Activated T-helper 1 cell treated with Interleukin-2 at 50 U/mL for 16 hours (primary cell): ENCODE results near the gene ITPKC.

ENCODE experiments used
- DNase-seq: peaks from one replicate; pipeline ENCODE4 v3.0.0-alpha.2; 2020; ENCODE audit warnings: low read depth

The ITPKC gene

DNA sequence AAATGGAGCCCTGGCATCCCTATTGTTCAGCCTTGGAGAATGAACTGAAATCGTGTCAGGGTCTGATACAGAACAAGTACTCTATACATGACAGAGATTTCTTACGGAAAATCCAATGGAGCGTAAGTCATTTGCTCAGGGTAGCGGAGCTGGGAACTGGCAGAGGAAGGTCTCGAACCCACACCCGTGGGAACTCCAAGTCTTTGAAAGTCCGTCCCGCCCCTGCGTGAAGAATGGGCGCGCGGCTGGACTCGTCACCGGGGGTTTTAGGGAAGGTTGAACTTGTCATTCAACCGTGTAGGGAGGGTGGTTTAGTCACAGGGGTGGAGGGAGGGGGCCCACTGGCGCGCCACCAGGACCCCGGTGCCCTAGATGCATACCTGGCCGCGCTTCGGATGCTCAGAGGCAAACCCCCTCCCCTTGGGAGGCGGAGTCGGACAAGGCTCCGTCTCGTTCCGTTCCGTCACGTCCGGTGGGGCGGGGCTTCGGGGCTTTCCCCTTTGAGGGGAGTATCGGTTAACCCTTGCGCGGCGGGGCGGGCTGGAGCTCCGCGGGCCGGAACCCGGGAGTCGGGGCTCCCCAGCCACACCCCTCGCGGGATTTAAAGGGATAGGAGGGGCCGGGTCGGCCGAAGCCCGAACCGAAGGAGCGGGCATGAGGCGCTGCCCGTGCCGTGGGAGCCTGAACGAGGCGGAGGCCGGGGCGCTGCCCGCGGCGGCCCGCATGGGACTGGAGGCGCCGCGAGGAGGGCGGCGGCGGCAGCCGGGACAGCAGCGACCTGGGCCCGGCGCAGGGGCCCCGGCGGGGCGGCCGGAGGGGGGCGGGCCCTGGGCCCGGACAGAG lies at the start of gene ITPKC, which contains the start of gene COQ8B:
ITPKC (plus strand) TSS at position 631 of the 843 bp plus-strand sequence; CDS start at position 655, 24 bp downstream.
COQ8B (minus strand) TSS at position 405 of the 843 bp plus-strand sequence. CDS start 2,254 bp downstream, outside the sequence.
- DNase-seq: peak; percentile 99

DNA sequence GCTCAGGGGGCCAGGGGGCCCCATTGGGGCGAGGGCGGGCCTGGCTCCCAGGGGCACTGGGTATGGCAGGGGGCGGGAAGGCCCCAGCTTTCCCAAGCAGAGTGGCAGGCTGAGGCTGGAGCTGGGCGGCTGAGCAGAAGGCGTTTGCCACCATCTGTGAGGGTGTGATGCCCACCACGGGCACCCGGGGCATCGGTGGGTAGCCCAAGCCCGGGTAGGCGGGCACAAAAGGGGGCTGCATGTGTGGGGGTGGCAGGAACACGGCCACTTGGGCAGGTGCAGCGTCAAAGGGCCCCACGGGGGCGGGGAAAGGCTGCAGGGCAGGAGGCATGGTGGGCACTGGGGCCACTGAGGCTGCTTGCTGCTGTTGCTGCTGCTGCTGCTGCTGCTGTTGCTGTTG lies 49.3 kb upstream of the ITPKC start:
- DNase-seq: no peak

DNA sequence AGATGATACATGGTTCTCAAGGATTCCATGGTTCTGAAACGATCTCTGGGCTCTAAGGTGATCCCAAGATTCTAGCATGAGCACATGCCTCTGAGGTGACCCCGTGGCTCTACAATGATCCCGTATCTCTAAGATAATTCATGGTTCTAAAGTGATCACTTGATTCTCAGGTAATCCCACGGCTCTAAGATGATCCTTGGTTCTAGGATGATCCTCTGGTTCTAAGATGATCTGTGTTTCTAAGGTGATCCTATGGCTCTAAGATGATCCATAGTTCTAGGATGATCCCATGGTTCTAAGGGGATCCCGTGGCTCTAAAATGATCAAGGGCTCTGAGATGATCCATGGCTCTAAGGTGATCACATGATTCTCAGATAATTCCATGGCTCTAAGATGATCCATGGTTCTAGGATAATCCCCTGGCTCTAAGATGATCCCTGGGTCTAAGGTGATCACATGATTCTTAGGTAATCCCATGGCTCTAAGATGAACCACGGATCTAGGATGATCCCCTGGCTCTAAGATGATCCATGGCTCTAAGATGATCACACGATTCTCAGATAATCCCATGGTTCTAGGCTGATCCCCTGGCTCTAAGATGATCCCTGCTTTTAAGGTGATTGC lies 47.8 kb upstream of the ITPKC start:
- DNase-seq: no peak

DNA sequence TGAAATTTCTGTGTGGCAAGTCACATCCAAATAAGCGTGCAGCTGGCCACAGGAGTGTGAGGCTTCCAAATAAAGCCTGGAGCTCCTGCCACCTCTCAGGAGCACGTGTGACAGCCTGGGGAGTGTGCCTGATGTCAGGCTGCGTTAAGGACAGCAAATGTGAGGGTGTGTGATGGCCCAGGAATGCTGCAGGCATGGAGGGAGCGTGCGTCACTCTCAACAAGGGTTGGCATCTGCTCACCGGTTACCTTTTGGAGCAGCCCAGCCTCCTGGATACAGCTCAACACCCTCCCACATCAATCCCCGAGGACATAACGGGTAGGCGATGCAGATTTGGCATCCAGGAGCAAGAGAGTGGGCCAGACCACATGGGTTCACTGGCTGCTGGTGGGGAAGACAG lies 45.5 kb upstream of the ITPKC start:
- no peak for DNase-seq

DNA sequence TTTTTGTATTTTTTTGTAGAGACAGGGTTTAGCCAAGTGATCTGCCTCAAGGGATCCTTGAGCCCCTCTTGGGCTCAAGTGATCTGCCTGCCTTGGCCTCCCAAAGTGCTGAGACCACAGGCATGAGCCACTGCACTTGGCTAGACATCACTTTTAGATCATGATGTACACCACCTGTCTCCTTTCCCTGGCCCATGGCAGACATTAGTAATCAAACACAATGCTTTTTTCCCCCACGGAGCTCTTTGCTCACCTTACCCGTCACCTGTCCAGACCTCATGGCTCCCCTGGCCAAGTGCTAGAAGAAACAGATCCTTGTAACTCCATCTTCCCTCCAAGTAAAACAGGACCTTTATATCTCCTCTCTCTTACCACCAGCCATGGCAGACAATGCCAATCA lies 44.9 kb upstream of the ITPKC start:
- DNase-seq: no peak

DNA sequence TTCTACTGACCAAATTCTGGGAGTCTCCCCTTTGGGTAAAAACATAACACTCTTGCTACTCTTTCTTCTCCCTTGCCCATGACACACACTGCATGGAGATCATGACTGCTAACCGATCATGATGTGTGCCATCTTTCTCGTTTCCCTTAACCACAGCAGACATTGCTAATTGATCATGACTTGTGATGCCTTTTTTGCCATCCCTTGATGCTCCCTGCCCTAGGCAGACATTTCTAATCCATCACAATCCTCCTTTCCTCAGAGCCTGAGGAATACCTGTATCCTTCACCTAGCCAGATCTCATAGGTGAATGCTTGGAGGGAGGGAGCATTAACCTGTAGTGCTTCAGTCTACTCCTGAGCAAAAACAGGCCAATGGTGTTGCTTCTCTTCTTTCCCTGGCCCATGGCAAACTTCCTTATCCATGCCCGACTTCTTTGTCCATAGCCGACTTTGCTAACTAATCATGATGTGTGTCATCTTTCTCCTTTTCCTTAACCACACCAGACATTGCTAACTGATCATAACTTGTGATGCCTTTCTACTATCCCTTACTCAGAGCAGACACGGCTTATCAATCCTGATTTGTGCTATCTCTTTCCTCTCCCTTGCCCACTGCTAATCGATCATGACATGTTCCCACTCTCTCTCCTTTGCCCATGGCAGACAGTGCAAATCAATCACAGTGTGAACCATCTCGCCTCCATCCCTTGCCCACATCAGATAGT lies 44.2 kb upstream of the ITPKC start:
- DNase-seq: no peak

DNA sequence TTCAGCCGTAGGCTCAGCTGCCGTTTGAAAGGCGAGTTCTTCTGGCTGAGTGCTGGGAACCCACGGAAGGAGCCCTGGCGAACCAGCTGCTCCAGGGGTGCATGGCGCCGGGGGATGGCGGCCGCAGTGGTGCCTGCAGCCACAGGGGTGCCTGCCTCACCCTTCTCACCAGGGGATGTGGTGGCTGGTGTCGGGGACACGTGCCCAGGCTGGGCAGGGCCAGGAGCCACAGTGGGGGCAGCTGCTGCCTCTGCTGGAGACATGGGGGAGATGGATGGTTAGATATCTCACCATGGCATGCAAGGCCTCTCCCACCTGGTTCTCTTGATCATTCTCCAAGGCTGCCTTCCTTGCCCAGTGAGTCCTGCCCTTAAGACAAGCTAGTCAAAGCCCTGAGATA lies 43.5 kb upstream of the ITPKC start:
- no peak for DNase-seq

DNA sequence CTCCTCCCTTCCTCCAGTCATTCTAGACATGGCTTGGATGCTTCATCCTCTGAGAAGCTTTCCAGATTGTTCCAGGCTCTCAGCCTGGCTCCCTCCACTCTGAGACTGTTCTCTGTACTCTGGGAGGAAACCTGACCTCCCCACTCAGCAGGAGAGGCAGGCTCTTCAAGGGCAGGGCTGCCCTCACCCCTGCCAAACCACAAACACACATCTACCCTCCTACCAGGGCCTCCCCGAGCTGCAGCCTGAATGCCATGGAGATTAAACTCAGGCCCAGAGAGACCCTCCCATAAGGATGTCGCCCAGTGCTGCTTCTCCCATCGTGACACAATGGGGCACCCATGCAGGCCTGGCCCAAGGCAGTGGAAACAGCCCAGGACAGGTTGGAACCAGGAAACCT lies 42.6 kb upstream of the ITPKC start:
- DNase-seq: no peak

DNA sequence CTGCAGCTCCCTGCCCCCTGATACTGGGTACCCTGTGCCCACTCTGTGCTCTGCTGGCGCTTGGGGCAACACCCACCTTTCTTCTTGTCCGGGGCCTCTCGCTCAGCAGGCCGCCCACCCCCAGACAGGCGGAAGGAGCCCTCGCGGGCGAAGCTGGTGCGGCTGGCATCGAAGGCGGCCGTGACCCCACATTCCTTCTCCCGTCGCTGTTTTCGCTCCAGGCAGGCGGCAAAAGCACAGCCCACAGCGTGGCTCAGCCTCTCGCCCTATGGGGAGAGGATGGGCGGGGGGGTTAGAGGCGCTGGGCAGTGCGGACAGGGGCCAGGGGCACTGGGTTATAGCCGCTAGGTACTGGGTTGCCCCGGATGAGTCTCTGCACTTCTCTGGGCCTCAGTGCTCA lies 39.8 kb upstream of the ITPKC start:
- no peak for DNase-seq

DNA sequence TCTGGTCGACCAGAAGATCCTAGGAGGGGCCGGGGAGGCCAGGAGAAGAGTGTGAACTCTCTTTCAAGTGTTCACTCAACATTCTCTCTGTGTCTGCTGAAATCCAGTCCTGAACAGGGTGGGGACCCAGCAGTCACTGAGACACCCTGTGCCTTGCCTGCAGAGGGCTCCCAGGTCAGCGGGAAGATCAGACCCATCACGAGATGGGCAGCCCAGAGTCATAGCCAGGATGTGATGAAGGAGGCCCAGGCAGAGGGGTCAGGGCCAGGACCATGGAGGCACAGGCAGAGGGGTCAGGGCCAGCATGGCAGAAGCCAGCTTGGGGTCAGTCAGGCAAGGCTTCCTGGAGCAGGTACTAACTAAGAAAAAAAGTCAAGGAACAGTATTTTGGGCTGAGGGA lies 35.9 kb upstream of the ITPKC start:
- DNase-seq: no peak

DNA sequence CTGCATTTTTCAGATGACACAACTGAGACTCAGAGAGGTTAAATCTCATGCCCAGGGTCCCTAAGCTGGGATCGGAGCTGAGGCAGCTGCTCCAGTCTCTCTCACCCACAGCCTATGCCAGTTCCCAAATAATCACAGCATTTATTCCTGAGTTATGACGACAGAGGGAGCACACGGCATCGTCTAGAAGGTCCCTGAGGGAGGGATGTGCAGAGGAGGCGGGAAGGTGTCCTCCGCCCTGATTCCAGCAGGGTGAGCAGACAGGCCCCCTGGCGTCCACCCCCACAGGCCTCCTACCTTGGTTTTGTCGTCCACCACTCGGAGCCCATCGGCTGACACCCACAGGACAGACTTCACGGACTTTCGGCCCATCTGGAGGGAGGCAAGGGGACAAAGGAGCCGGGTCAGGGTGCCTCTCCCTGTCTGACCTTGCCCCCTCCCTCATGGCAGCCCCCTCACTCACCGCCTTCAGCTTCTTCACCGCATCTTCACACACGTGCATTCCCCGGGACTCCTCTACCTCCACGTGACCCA lies 34.4 kb upstream of the ITPKC start:
- no peak for DNase-seq

DNA sequence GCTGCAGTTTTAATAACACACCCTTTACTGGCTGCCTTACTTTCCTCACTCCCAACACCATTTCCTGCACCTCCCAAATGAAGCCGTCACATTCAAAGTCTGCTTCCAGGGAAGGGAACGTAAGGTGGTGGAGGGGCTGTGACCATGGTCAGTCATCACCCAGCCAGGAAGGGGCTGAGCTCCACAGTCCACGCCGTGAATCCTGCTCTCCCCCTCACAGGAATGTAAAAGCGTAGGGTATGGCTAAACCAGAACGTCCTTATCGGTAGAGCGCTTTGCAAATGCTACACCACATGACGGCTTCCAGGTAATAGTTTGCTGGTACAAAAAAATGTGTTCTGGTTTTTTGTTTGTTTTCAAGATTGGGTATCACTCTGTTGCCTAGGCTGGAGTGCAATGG lies 33.5 kb upstream of the ITPKC start:
- DNase-seq: no peak

DNA sequence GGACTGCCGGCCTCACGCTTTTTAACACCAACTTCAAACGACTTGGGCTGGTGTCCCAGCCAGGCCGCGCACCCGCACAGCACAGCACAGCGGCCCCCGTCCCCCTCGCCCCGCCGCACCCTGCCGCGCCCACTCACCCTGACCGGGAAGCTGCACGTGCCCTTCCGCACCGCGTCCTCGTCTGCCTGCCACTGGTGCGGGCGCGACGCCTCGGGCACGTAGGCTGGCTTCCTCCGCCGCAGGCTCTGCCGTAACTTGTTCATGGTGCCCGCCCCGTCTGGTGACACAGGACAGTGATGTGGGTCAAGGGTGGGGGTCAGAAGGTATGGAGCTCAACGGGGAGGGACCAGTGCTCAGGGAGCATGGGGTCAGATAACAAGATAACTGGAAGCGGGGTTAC lies 32.6 kb upstream of the ITPKC start:
- no peak for DNase-seq

DNA sequence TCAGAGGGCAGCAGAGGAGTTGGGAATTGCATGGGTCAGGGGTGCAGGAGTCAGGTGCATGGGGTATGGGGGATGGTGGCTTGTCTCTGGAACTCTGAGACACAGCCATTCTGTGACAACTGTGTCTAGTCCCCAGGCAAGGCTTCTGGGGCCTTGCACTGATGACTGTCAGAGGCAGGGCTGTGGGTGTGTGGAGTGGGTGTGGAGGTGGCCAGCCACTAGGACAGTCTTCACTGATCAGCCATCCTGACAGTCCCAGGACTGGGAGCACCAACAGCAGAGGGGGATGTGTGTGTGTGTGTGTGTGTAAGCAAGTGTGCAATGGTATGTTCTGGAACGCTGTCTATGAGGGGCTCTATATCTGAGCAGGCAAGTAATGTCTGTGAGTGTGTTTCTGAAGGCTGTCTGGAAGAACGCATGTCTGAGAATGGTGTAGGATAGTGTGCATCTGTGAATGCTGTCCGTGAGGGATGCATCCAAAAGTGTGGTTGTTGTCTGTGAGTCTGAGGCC lies 31.8 kb upstream of the ITPKC start:
- no peak for DNase-seq

DNA sequence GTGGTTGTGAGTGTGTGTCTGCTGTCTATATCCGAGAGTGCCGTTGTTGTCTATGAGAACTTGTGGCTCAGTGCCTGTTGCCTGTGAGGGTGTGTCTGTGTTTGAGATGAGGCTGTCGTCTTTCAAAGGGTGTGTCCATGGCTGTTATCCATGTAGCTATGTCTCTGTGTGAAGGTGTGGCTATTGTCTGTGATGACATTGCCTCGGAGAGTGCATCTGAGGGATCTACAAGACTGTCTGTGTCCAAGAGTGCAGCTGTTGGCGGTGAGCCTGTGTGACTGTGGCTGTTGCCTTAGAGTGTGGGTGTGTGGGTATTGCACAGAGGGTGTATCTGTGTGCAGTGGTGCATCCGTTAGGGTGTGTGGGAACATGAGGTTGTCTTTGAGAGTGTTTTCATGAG lies 31.3 kb upstream of the ITPKC start:
- no peak for DNase-seq

DNA sequence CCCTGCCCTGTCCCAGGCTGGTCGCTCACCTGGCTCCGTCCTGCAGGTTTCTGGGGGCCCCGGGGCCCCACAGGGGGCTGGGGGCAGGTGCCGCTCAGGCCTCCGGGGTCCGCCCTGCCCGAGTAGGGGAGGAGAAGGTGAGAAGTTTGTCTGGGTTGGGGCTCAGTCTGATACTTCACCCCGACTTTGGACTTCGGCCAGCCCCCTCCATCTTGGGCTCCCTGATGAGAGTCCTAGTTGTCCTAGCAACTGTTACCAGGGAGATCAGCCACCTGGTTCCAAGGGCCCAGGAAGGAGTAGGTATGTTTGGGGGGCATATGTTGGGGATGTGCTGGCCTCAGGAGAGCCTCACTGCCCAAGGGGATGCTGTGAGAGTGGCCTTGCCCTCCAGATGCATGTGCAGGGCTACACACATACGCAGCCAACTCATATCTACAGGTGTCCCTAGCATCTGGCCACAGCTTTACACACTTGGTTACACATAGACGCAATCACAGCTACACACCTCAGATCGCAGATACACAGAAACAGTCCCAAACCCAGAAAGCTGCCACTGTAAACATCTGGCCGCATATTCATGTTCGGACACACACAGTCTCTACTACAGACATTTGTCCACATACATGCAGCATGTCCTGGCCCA lies 29.9 kb upstream of the ITPKC start:
- DNase-seq: no peak

DNA sequence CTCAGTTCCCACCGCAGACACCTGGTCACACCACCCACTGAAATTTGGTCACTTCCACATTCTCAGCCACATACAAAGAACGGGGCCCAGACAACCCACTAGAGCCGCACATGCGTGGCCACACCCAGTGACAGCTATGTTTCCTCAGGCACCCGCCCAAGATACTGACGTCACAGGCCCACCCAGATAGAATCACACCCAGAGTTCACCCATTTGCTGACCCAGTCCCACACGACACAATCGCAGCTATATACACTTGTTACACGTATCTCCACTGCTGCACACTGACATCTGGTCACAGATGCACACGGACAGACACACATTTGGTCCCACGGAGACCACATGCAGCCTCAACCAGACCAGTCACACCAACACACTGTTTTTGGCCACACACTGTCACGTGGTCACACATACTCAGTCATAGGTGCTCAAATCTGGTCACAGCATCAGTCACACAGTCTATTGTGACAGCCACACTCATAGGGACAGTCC lies 29.3 kb upstream of the ITPKC start:
- no peak for DNase-seq

DNA sequence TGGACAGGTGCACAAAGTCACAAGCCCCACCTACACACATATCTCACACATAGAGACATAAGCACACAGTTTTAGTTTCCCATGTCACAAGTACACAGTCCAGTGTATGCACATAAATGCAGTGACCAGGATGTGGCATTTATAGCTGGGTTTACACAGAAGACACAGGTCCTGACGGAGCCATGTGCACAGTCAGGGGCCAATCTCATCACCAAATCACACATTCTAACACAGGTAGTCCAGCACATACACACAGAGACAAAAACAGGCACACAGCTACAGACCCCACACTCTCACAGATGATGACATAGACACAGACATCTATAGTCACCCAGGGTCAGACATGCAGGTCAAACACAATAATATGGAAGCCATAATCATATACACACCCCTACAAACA lies 28.6 kb upstream of the ITPKC start:
- no peak for DNase-seq

DNA sequence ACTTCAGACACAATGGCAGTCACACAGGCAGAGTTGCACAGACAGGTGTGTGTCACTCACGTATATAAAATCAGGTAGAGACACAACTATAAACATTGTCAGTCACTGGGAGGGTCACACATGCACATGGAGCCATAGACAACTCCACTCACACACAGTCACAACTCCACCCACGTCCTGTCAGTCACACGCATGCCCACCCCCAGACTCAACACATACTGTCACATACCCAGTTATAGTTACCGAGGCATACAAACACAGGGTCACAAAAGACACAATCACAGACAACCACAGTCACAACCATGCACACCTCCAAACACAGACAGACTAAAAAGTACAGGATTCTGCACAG lies 27.9 kb upstream of the ITPKC start:
- no peak for DNase-seq

DNA sequence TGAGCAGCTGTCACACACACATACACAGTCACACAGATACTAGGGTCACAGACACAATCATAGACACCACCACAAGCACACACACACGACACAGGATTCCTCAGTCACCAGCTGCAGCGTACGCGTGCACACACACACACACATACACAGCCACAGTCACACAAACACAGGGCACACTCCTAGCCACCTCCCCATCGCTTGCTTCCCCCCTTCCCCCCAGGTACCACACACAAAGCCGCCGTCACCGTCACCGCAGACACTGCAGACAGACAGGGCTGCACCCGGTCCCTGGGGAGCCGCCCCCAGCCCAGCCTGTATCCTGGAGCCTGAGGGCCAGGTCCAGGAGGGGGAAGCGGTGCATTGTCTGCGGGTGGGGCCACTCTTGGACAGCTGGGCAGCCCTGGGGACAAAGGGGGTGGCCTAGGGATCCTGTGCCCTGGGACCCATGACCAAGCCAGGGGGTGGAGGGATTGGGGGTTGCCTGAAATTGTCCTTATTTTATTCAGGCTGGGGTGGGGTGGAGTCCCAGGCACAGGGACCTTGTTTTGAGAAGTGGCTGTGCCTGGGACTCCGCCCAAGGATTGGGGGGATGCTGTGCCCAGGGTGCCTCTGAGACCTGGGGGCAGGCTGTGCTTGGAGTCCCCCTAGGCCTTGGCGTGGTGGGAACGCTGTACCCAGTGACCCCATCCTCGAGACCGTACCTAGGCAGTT lies 27.4 kb upstream of the ITPKC start:
- no peak for DNase-seq

DNA sequence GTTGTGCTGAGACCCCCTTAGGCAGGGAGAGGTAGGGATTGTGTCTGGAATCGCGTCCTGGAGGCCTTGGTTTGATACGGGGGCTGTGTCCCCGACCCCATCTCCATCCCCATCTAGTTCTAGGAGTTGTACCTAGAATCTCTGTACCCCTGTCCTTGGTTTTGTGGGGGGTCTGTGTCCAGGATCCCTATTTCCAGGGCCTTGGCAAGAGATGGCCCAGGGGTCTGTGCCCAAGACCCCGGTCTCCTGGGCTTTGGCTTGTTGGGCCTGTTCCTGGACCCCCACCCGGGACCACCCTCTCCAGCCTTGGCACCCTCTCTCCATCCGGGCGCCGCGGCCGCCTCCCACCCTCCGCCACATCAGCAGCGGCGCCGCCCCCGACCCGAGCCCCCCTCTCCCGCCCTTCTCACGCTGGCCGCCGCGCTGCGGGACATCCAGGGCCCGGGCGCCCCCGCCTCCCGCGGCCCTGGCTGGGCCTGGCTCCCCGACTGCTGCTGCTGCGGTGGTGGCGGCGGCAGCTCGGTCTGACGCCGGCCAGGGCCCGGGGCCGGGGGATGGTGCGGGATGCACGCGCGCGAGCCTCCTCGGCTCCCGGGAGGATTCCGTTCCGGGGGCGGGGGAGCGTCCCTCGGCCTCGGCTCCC lies 26.7 kb upstream of the ITPKC start, which contains the start of gene NUMBL:
NUMBL (minus strand) TSS at position 602 of the 643 bp plus-strand sequence; CDS start at position 434, 168 bp downstream.
- no peak for DNase-seq
